ENCODE results near the gene SLC9A2.

- TF ChIP-seq CTCF (IDR thresholded peaks at IDR 0.05 in 8 of 11, conservative IDR thresholded peaks at IDR 0.05 in 3 of 11) = no peak
- TF ChIP-seq POLR2AphosphoS5 (IDR thresholded peaks at IDR 0.05) = no peak
- no peak for TF ChIP-seq POLR2A (IDR thresholded peaks at IDR 0.05)
Observed at GRCh38 chr2:102589444-102589843, 29.9 kb upstream of the SLC9A2 start.
